ENCODE data around the gene PRM1.

DNA sequence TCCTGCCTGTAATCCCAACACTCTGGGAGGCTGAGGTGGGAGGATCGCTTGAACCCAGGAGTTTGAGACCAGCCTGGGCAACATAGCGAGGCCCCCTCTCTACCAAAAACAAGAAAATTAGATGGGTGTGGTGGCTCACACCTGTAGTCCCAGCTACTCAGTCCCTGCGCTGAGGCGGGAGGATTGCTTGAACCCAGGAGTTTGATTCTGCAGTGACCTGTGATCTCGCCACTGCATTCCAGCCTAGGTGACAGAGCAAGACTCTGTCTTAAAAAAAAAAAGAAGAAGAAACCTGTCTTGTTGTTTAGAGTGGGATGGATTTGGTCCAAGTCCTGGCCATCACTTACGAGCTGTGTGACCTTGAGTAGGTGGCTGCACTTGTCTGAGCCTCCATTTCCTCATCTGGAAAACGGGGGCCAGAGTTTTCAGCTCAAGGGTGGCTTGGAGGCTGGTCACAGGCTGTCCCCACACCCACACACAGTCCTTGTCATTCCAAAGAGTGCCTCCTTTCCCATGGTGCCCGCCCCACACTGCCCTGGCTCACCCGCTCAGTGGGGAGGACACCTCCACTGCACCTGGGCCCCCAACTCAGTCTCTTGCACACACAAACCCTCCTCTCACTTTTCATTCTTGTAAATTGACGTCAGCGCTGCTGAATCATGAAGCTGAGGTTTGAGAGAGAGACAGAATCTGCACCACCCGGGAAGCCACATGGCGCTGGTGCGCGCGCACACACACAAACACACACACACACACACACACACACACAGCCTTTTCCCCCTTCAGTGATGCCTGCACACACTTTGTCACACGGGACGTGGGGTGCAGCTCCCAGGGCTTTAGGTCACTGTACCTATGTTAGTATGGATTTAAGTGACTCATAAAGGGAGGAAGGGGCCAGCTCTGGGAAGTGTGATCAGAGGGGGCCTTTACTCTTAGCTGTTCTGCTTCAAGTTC, 29.3 kb downstream of the PRM1 start:
- no peak for TF ChIP-seq RAD21 (IDR thresholded peaks at IDR 0.05)
- TF ChIP-seq, protein P1, sequence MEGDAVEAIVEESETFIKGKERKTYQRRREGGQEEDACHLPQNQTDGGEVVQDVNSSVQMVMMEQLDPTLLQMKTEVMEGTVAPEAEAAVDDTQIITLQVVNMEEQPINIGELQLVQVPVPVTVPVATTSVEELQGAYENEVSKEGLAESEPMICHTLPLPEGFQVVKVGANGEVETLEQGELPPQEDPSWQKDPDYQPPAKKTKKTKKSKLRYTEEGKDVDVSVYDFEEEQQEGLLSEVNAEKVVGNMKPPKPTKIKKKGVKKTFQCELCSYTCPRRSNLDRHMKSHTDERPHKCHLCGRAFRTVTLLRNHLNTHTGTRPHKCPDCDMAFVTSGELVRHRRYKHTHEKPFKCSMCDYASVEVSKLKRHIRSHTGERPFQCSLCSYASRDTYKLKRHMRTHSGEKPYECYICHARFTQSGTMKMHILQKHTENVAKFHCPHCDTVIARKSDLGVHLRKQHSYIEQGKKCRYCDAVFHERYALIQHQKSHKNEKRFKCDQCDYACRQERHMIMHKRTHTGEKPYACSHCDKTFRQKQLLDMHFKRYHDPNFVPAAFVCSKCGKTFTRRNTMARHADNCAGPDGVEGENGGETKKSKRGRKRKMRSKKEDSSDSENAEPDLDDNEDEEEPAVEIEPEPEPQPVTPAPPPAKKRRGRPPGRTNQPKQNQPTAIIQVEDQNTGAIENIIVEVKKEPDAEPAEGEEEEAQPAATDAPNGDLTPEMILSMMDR (IDR thresholded peaks at IDR 0.05; ENCODE audit: low read depth, low read length, missing input control): no peak
- TF ChIP-seq, protein P2, sequence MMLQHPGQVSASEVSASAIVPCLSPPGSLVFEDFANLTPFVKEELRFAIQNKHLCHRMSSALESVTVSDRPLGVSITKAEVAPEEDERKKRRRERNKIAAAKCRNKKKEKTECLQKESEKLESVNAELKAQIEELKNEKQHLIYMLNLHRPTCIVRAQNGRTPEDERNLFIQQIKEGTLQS (IDR thresholded peaks at IDR 0.05): no peak
- TF ChIP-seq SP1 (IDR thresholded peaks at IDR 0.05): no peak
- TF ChIP-seq, protein P3, sequence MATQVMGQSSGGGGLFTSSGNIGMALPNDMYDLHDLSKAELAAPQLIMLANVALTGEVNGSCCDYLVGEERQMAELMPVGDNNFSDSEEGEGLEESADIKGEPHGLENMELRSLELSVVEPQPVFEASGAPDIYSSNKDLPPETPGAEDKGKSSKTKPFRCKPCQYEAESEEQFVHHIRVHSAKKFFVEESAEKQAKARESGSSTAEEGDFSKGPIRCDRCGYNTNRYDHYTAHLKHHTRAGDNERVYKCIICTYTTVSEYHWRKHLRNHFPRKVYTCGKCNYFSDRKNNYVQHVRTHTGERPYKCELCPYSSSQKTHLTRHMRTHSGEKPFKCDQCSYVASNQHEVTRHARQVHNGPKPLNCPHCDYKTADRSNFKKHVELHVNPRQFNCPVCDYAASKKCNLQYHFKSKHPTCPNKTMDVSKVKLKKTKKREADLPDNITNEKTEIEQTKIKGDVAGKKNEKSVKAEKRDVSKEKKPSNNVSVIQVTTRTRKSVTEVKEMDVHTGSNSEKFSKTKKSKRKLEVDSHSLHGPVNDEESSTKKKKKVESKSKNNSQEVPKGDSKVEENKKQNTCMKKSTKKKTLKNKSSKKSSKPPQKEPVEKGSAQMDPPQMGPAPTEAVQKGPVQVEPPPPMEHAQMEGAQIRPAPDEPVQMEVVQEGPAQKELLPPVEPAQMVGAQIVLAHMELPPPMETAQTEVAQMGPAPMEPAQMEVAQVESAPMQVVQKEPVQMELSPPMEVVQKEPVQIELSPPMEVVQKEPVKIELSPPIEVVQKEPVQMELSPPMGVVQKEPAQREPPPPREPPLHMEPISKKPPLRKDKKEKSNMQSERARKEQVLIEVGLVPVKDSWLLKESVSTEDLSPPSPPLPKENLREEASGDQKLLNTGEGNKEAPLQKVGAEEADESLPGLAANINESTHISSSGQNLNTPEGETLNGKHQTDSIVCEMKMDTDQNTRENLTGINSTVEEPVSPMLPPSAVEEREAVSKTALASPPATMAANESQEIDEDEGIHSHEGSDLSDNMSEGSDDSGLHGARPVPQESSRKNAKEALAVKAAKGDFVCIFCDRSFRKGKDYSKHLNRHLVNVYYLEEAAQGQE (IDR thresholded peaks at IDR 0.05): no peak
